HL-60 (cell line): Measurements from ENCODE around the gene TGFBR3L.
"Not testable (repeated sequence)": the region's sequence is repeated elsewhere in the genome, so short reads cannot be mapped to it uniquely, and the experiment has no call there.

Experiments used
- DNase-seq, 2 experiments: peaks; one replicate each; pipeline ENCODE4 v3.0.0-alpha.2; 2010 to 2020; ENCODE audit warnings: low read depth in 1 of 2, low spot score in 1 of 2
- H3K27ac ChIP-seq: fragments of 250-450 bp; sonication (Bioruptor Pico); replicated peaks from 2 replicates; pipeline ENCODE4 v1.5.1; 2020; ENCODE audit warnings: mild to moderate bottlenecking, moderate library complexity
- H3K27me3 ChIP-seq: fragments of 250-450 bp; sonication (Bioruptor Pico); 2 replicates; pipeline ENCODE4 v1.5.1; 2021; ENCODE audit warnings: mild to moderate bottlenecking, moderate library complexity; ENCODE audit not compliant: insufficient read depth, poor library complexity, severe bottlenecking
- H3K4me3 ChIP-seq: replicated peaks from 2 replicates; pipeline ENCODE4 v1.5.1; 2011; ENCODE audit warnings: mild to moderate bottlenecking, control low read depth, low read length; ENCODE audit not compliant: insufficient read depth
- CTCF ChIP-seq: IDR thresholded peaks from one replicate; pipeline ENCODE4 v1.5.1; 2011; ENCODE audit warnings: low read length, control low read depth, inconsistent platforms; ENCODE audit not compliant: insufficient read depth
- GABPA ChIP-seq: IDR thresholded peaks from 2 replicates; pipeline ENCODE4 v1.6.1; 2012; ENCODE audit warnings: low read depth
- POLR2AphosphoS5 ChIP-seq: IDR thresholded peaks from 2 replicates; pipeline ENCODE4 v1.6.1; 2012; ENCODE audit warnings: low read depth
- REST ChIP-seq: IDR thresholded peaks from 2 replicates; pipeline ENCODE4 v1.6.1; 2012; ENCODE audit warnings: low read depth; ENCODE audit not compliant: insufficient replicate concordance
- SPI1 ChIP-seq: IDR thresholded peaks from 2 replicates; pipeline ENCODE4 v1.6.1; 2012; ENCODE audit warnings: low read depth, mild to moderate bottlenecking, borderline replicate concordance

Gene TGFBR3L

GRCh38 chr19:7953060-7953459, 38.4 kb downstream of the TGFBR3L start:
- TF ChIP-seq SPI1 (no peak), GABPA (no peak), REST (no peak), CTCF (no peak), POLR2AphosphoS5 (no peak)
- H3K27ac ChIP-seq: 0 out of 2 replicates have a peak overlapping the region, but pooled peaks have one; percentile 27

GRCh38 chr19:7953576-7953975, 38.9 kb downstream of the TGFBR3L start:
- H3K27me3 ChIP-seq: no peaks in the 10 kb centered on the region
- DNase-seq: no peak
- TF ChIP-seq POLR2AphosphoS5: no peak
- no peak overlapping the region for H3K27ac ChIP-seq
- H3K4me3 ChIP-seq: no peak overlapping the region

More at GRCh38 chr19:7953060-7953459, 38.4 kb downstream of the TGFBR3L start:
- peak in 1 of 2 experiments; percentile 58 for DNase-seq
- H3K27me3 ChIP-seq: no peaks in the 10 kb centered on the region
- no peak overlapping the region for H3K4me3 ChIP-seq

- Histone ChIP-seq H3K27ac (no peak overlapping the region), H3K4me3 (no peak overlapping the region), H3K27me3 (no peaks in the 10 kb centered on the region)
- DNase-seq: no peak
- TF ChIP-seq REST (no peak), GABPA (no peak), SPI1 (no peak), POLR2AphosphoS5 (no peak), CTCF (no peak)
Observed at GRCh38 chr19:7955696-7956095, 41.1 kb downstream of the TGFBR3L start.

GRCh38 chr19:7959211-7959610, 44.6 kb downstream of the TGFBR3L start:
- peak overlapping the region; percentile 65 for H3K27ac ChIP-seq
- H3K27me3 ChIP-seq: no peaks in the 10 kb centered on the region
- peak in 1 of 2 experiments; percentile 82 for DNase-seq
- TF ChIP-seq GABPA: no peak
- TF ChIP-seq POLR2AphosphoS5: no peak
- TF ChIP-seq CTCF: no peak
- no peak for TF ChIP-seq SPI1
- TF ChIP-seq REST: no peak
- H3K4me3 ChIP-seq: no peak overlapping the region

- DNase-seq, H3K4me3 ChIP-seq, H3K27me3 ChIP-seq: not testable (repeated sequence)
- peak overlapping the region; percentile 65 for H3K27ac ChIP-seq
Observed at GRCh38 chr19:7961082-7961481, 46.5 kb downstream of the TGFBR3L start.
